SK-MEL-5 (cell line): ENCODE results near the gene PIM1. TPM values are rescaled to one million over a fixed set of nuclear protein-coding genes. Genes with fewer than 3 reads are reported as not detected.

Experiments used
- DNase-seq: peaks from one replicate; pipeline ENCODE4 v3.0.0-alpha.2; 2016; ENCODE audit warnings: low read depth, low spot score
- in situ Hi-C: cut with HindIII; loops from 2 replicates; pipeline ENCODE4 v1.10.0; 2016; ENCODE audit warnings: low sequenced_read_pairs, high pct_unique_total_duplicates, low pct_unique_long_range_greater_than_20kb
- total RNA-seq: library from RNA; depleted of rRNA; stranded (reverse); fragments of >200 nt; shearing (Covaris generic); gene quantifications from 2 replicates; pipeline ENCODE4 v1.2.3, GENCODE V29; 2014

Gene PIM1
- total RNA-seq, 1 experiment from 2014 or later = 0.85 TPM

- in situ Hi-C loops = no loop called here
- DNase-seq = no peak
These were observed 8.8 kb upstream of the PIM1 start for GRCh38 chr6:37160922-37161778.

GRCh38 chr6:37162740-37163139 lies 7.2 kb upstream of the PIM1 start:
- in situ Hi-C loops = no loop called here
- DNase-seq = no peak

GRCh38 chr6:37168163-37168758 lies 1.7 kb upstream of the PIM1 start:
- in situ Hi-C loops = no loop called here
- DNase-seq = no peak

- no peak for DNase-seq
- in situ Hi-C loops = no loop called here
These were observed 999 bp upstream of the PIM1 start for GRCh38 chr6:37168811-37169495.

GRCh38 chr6:37170273-37171200 lies 585 bp downstream of the PIM1 start:
- in situ Hi-C loops = no loop called here
- peak; percentile 17 for DNase-seq

GRCh38 chr6:37171201-37171969 lies 1.4 kb downstream of the PIM1 start:
- in situ Hi-C loops = no loop called here
- no peak for DNase-seq

GRCh38 chr6:37171970-37172812 lies 2.2 kb downstream of the PIM1 start:
- in situ Hi-C loops = no loop called here
- peak; percentile 85 for DNase-seq

- no peak for DNase-seq
- in situ Hi-C loops = no loop called here
These were observed 3.0 kb downstream of the PIM1 start for GRCh38 chr6:37172912-37173492.

GRCh38 chr6:37173493-37174195 lies 3.7 kb downstream of the PIM1 start:
- in situ Hi-C loops = no loop called here
- DNase-seq = no peak

- no peak for DNase-seq
- in situ Hi-C loops = no loop called here
These were observed 4.2 kb downstream of the PIM1 start for GRCh38 chr6:37174196-37174514.

GRCh38 chr6:37174515-37175331 lies 4.8 kb downstream of the PIM1 start:
- no peak for DNase-seq
- in situ Hi-C loops = no loop called here

GRCh38 chr6:37175332-37176267 lies 5.6 kb downstream of the PIM1 start:
- in situ Hi-C loops = no loop called here

GRCh38 chr6:37176268-37177076 lies 6.5 kb downstream of the PIM1 start:
- no peak for DNase-seq
- in situ Hi-C loops = no loop called here

More at GRCh38 chr6:37175332-37176267, 5.6 kb downstream of the PIM1 start:
- no peak for DNase-seq
